Hepatocyte (in vitro differentiated cells): ENCODE results near the gene PTPRO. TPM values are rescaled to one million over a fixed set of nuclear protein-coding genes. Genes with fewer than 3 reads are reported as not detected.

Experiments
- DNase-seq: peaks from one replicate; pipeline ENCODE4 v3.0.0-alpha.2; 2016; ENCODE audit warnings: low spot score
- H2AFZ ChIP-seq: fragments of 200-600 bp; sonication (generic); 2 replicates; pipeline ENCODE4 v1.6.0; 2016; ENCODE audit warnings: antibody characterized with exemption, mild to moderate bottlenecking
- H3K27ac ChIP-seq: fragments of 200-600 bp; sonication (generic); 2 replicates; pipeline ENCODE4 v1.5.1; 2016; ENCODE audit warnings: mild to moderate bottlenecking
- H3K27me3 ChIP-seq: fragments of 200-600 bp; sonication (generic); 2 replicates; pipeline ENCODE4 v1.6.1; 2016
- H3K36me3 ChIP-seq: fragments of 200-600 bp; sonication (generic); replicated peaks from 2 replicates; pipeline ENCODE4 v1.5.1; 2016; ENCODE audit warnings: low read depth; ENCODE audit not compliant: insufficient read depth
- H3K4me1 ChIP-seq: fragments of 200-600 bp; sonication (generic); 2 replicates; pipeline ENCODE4 v1.5.1; 2016; ENCODE audit warnings: mild to moderate bottlenecking, moderate library complexity; ENCODE audit not compliant: insufficient read depth
- H3K4me2 ChIP-seq: fragments of 200-600 bp; sonication (generic); 2 replicates; pipeline ENCODE4 v1.6.0; 2016
- H3K4me3 ChIP-seq: fragments of 200-600 bp; sonication (generic); 2 replicates; pipeline ENCODE4 v1.5.1; 2016; ENCODE audit warnings: mild to moderate bottlenecking
- H3K79me2 ChIP-seq: fragments of 200-600 bp; sonication (generic); 2 replicates; pipeline ENCODE4 v1.6.0; 2017; ENCODE audit warnings: mild to moderate bottlenecking
- H3K9me2 ChIP-seq: fragments of 200-600 bp; sonication (generic); replicated peaks from 2 replicates; pipeline ENCODE4 v1.6.0; 2017; ENCODE audit warnings: mild to moderate bottlenecking; ENCODE audit not compliant: insufficient read depth
- H3K9me3 ChIP-seq: fragments of 200-600 bp; sonication (generic); 2 replicates; pipeline ENCODE4 v1.5.1; 2016; ENCODE audit warnings: low read depth, mild to moderate bottlenecking
- H4K20me1 ChIP-seq: fragments of 200-600 bp; sonication (generic); 2 replicates; pipeline ENCODE4 v1.6.0; 2016; ENCODE audit warnings: mild to moderate bottlenecking; ENCODE audit not compliant: insufficient read depth, poor library complexity, severe bottlenecking
- EZH2 ChIP-seq: fragments of 200-600 bp; sonication (generic); IDR thresholded peaks from 2 replicates; pipeline ENCODE4 v1.6.1; 2016; ENCODE audit warnings: antibody characterized with exemption, mild to moderate bottlenecking, borderline replicate concordance
- EZH2phosphoT487 ChIP-seq: fragments of 200-600 bp; sonication (generic); IDR thresholded peaks from one replicate; pipeline ENCODE4 v1.6.1; 2018; ENCODE audit warnings: antibody characterized with exemption, mild to moderate bottlenecking, low read depth, moderate library complexity; ENCODE audit not compliant: unreplicated experiment, severe bottlenecking
- WGBS: methylation state at CpG from one replicate; pipeline ENCODE4 v1.1.6; 2016; ENCODE audit warnings: low lambda C conversion rate; ENCODE audit errors: missing lambda C conversion rate; 5-methylcytosine and 5-hydroxymethylcytosine counted together
- polyA plus RNA-seq: library from polyadenylated mRNA; unstranded; fragments of >200 nt; fragmentation: Nextera tagmentation; extraction: Ambion mirVana; gene quantifications from 2 replicates; pipeline ENCODE4 v1.2.1, GENCODE V29; 2016
- total RNA-seq: library from RNA; depleted of rRNA; stranded (reverse); fragments of >200 nt; gene quantifications from 2 replicates; pipeline ENCODE4 v1.2.3, GENCODE V29; 2014
- TF ChIP-seq, protein P1 (sequence below): fragments of 200-600 bp; sonication (generic); IDR thresholded peaks from 2 replicates; pipeline ENCODE4 v1.5.1; 2016; ENCODE audit warnings: antibody characterized with exemption, mild to moderate bottlenecking; ENCODE audit not compliant: poor library complexity

Gene PTPRO
- total and polyA plus RNA-seq, 2 experiments from 2014 or later = 0.60 to 0.65 TPM

DNA sequence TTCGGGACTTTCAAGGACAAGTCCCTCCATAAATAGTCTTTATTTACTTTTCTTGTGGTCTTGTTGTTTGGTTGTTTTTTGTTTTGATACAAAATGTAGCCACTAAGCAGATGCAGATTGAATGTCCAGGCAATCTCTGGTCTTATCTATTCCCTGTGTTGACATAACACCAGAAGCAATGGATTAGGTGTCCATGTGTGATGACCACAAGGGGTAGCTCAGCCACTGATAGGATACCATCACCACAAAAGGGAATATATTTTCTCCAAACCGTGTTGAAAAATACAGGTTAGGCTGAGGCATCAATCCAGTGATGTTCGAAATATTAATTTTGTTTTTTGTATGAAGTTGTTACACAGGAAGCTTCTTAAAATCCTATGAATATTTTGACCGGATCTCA lies 270.6 kb downstream of the PTPRO start:
- H3K27me3 ChIP-seq = no peaks in the 10 kb centered on the region
- no peak overlapping the region for H3K4me2 ChIP-seq
- no peak overlapping the region for H3K4me3 ChIP-seq
- no peaks in the 10 kb centered on the region for H3K79me2 ChIP-seq
- no peak overlapping the region for H2AFZ ChIP-seq
- 67% methylated on average over 4 of the region's 4 CpGs for WGBS
- H3K36me3 ChIP-seq = no peaks in the 10 kb centered on the region
- H3K9me3 ChIP-seq = no peaks in the 10 kb centered on the region
- DNase-seq = no peak
- H3K9me2 ChIP-seq = no peaks in the 10 kb centered on the region
- no peaks in the 10 kb centered on the region for H3K4me1 ChIP-seq
- no peak overlapping the region for H3K27ac ChIP-seq
- TF ChIP-seq EZH2 = no peak
- TF ChIP-seq EZH2phosphoT487 = no peak
- TF ChIP-seq, protein P1, sequence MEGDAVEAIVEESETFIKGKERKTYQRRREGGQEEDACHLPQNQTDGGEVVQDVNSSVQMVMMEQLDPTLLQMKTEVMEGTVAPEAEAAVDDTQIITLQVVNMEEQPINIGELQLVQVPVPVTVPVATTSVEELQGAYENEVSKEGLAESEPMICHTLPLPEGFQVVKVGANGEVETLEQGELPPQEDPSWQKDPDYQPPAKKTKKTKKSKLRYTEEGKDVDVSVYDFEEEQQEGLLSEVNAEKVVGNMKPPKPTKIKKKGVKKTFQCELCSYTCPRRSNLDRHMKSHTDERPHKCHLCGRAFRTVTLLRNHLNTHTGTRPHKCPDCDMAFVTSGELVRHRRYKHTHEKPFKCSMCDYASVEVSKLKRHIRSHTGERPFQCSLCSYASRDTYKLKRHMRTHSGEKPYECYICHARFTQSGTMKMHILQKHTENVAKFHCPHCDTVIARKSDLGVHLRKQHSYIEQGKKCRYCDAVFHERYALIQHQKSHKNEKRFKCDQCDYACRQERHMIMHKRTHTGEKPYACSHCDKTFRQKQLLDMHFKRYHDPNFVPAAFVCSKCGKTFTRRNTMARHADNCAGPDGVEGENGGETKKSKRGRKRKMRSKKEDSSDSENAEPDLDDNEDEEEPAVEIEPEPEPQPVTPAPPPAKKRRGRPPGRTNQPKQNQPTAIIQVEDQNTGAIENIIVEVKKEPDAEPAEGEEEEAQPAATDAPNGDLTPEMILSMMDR = no peak
- H4K20me1 ChIP-seq = no peaks in the 10 kb centered on the region

DNA sequence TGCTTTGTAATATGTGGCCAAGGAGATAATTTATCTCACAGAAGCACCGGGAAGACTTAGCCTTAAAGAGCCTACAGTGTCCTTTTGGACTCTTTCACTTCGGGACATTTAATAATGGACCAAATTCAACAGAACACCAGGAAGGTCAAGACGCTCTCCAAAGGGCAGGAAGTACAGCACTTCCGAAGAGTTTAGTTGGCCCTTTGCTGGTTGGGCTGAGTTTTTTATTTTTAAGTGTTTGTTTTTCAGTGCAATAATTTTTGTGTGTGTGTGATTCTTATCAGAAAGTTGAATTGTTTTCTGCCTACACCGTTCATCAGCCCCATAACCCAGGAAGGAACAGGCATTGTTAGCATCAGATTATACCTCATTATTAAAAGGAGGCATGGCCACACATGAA lies 273.9 kb downstream of the PTPRO start:
- Histone ChIP-seq H4K20me1 (no peaks in the 10 kb centered on the region), H3K4me2 (no peak overlapping the region), H3K9me3 (no peaks in the 10 kb centered on the region), H2AFZ (no peak overlapping the region), H3K4me3 (no peak overlapping the region), H3K9me2 (no peaks in the 10 kb centered on the region), H3K4me1 (peaks cover 3% of the 10 kb centered on the region), H3K27ac (no peak overlapping the region), H3K27me3 (no peaks in the 10 kb centered on the region), H3K79me2 (no peaks in the 10 kb centered on the region), H3K36me3 (no peaks in the 10 kb centered on the region)
- TF ChIP-seq EZH2phosphoT487 (no peak), EZH2 (no peak)
- TF ChIP-seq, protein P1 = no peak
- 68% methylated on average over 5 of the region's 5 CpGs for WGBS
- DNase-seq = no peak

DNA sequence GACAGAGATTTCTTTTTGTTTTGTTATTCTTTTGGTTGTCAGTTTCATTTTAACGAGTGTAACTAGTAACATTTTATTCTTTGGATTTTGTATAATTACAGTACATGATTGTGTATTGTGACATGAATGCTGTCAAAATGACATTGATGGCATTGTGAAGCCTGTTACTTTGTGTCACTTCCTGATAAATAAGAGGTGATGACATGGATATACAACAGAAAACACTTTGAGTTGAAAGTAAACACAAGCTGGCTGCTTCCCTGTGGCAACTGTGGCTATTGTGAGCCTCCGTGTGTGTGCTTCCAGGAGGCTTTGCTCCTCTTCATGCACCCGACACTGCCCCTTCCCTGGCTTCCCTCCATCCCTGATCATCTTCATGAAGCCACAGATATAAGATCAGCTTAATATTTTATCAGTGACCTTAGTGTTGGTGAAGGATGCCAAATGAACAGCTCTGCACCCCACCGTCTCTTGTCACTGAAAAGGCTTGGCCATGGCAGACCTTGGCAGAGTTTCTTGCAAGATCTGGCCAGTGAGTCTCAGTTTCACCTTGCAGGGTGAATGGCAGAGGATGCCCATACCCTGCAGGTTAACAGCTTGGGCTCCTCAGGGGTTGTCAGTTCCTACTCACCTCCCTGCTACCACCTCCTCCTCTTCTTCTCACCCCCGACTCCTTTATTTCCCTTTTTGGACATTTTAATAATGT lies 275.0 kb downstream of the PTPRO start:
- H3K4me2 ChIP-seq = no peak overlapping the region

More for the DNA sequence above, 275.0 kb downstream of the PTPRO start:
- Histone ChIP-seq H2AFZ (no peak overlapping the region), H3K36me3 (no peaks in the 10 kb centered on the region), H4K20me1 (no peaks in the 10 kb centered on the region), H3K27me3 (no peaks in the 10 kb centered on the region), H3K27ac (no peak overlapping the region), H3K4me3 (no peak overlapping the region), H3K9me3 (no peaks in the 10 kb centered on the region), H3K79me2 (no peaks in the 10 kb centered on the region), H3K9me2 (no peaks in the 10 kb centered on the region), H3K4me1 (peaks cover 3% of the 10 kb centered on the region)
- WGBS = 72% methylated on average over 5 of the region's 5 CpGs
- TF ChIP-seq EZH2 (no peak), EZH2phosphoT487 (no peak)
- TF ChIP-seq, protein P1 = no peak
- DNase-seq = no peak
